ENCODE data around the gene PCNA.

The PCNA gene

GRCh38 chr20:5119435-5120184 is at the start of gene PCNA:
Gene PCNA (minus strand): TSS chr20:5119958. CDS start chr20:5119798, 160 bp downstream.
- DNase-seq (ENCODE audit: low spot score in 2 of 2) (peak; percentile 86 to 96), ATAC-seq (peak; percentile 96)
- peaks cover 62% of the 10 kb centered on the region for H3K36me3 Mint-ChIP-seq
- H3K9me3 Mint-ChIP-seq, result no peaks in the 10 kb centered on the region
- peaks cover 32% of the 10 kb centered on the region for H3K4me1 Mint-ChIP-seq
- peak within 1 kb of the TSS; percentile 93 for H3K27ac Mint-ChIP-seq
- peak within 1 kb of the TSS; percentile 88 for H3K4me3 Mint-ChIP-seq

DNA sequence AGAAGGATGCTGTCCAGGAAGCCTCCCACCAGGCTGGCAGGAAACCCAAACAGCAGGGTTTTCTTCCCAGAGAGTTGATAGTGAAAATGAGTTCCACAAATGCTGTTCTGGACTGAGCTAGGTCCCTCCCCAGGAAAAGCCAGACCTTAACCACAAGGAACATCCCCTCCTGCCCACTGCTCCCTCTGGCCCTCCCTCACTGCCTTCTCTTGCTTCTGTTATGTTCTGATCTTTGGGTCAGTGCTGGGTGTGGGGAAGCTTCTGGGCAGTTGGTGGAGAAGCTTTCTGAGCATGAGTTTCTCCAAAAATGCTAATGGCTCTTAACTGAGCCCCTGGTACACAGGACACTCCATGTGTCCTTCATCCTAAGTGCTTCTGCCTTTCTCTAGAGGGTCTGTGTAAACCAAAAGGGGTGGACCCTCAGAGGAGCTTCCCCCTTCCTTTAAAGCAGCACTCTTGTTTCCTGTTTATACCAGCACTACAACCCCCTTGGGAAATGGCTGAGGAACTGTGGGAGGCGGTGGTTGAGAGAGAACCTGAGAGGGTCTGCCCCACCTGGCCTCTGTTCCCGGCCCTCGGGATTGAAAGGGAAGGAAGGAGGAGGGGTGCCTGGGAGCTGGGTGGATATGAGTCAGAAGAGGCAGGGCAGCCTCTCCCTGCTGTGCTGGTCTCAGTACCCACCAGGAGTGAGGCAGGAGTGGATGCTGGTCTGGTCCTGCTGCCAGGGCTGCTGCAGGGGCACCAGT is 49.1 kb upstream of the PCNA start:
- ATAC-seq, result peak; percentile 41
- Mint-ChIP-seq H3K27ac (peak overlapping the region; percentile 92), H3K4me1 (peaks cover 84% of the 10 kb centered on the region), H3K36me3 (peaks cover 16% of the 10 kb centered on the region), H3K9me3 (no peaks in the 10 kb centered on the region), H3K4me3 (no peak overlapping the region)
- no peak for DNase-seq (ENCODE audit: low spot score in 2 of 2)

- H3K4me3 Mint-ChIP-seq, result no peak overlapping the region
- H3K36me3 Mint-ChIP-seq, result no peaks in the 10 kb centered on the region
- H3K4me1 Mint-ChIP-seq, result peaks cover 72% of the 10 kb centered on the region
- peak overlapping the region; percentile 11 for H3K27ac Mint-ChIP-seq
- H3K9me3 Mint-ChIP-seq, result no peaks in the 10 kb centered on the region
- DNase-seq (ENCODE audit: low spot score in 2 of 2) (no peak), ATAC-seq (no peak)
These were observed 45.2 kb upstream of the PCNA start for GRCh38 chr20:5164645-5165625.

GRCh38 chr20:5161536-5162164 is 41.9 kb upstream of the PCNA start:
- H3K36me3 Mint-ChIP-seq, result peaks cover 5% of the 10 kb centered on the region
- H3K4me3 Mint-ChIP-seq, result no peak overlapping the region
- no peak for ATAC-seq
- peaks cover 56% of the 10 kb centered on the region for H3K4me1 Mint-ChIP-seq
- no peak overlapping the region for H3K27ac Mint-ChIP-seq
- no peak for DNase-seq (ENCODE audit: low spot score in 2 of 2)
- H3K9me3 Mint-ChIP-seq, result no peaks in the 10 kb centered on the region

DNA sequence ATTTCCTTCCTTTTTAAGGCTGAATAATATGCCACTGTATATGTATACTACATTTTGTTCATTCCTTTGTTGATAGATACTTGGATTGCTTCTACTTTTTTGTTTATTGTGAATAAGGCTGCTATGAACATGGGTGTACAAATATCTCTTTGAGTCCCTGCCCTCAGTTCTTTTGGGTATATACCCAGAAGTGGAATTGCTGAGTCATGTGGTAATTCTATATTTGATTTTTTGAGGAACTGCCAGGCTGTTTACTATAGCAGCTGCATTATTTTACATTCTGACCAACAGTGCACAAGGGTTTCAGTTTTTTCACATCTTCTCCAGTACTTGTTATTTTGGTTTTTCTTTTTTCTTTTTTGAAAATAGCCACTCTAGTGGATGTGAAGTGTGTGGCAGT is 41.1 kb upstream of the PCNA start:
- Mint-ChIP-seq H3K9me3 (no peaks in the 10 kb centered on the region), H3K4me3 (no peak overlapping the region), H3K27ac (peak overlapping the region; percentile 11), H3K4me1 (peaks cover 56% of the 10 kb centered on the region), H3K36me3 (peaks cover 5% of the 10 kb centered on the region)
- DNase-seq (ENCODE audit: low spot score in 2 of 2), result no peak
- no peak for ATAC-seq

- no peak overlapping the region for H3K4me3 Mint-ChIP-seq
- peaks cover 5% of the 10 kb centered on the region for H3K36me3 Mint-ChIP-seq
- H3K27ac Mint-ChIP-seq, result no peak overlapping the region
- ATAC-seq (no peak), DNase-seq (ENCODE audit: low spot score in 2 of 2) (no peak)
- H3K4me1 Mint-ChIP-seq, result peaks cover 55% of the 10 kb centered on the region
- no peaks in the 10 kb centered on the region for H3K9me3 Mint-ChIP-seq
These were observed 40.2 kb upstream of the PCNA start for GRCh38 chr20:5159928-5160327.

DNA sequence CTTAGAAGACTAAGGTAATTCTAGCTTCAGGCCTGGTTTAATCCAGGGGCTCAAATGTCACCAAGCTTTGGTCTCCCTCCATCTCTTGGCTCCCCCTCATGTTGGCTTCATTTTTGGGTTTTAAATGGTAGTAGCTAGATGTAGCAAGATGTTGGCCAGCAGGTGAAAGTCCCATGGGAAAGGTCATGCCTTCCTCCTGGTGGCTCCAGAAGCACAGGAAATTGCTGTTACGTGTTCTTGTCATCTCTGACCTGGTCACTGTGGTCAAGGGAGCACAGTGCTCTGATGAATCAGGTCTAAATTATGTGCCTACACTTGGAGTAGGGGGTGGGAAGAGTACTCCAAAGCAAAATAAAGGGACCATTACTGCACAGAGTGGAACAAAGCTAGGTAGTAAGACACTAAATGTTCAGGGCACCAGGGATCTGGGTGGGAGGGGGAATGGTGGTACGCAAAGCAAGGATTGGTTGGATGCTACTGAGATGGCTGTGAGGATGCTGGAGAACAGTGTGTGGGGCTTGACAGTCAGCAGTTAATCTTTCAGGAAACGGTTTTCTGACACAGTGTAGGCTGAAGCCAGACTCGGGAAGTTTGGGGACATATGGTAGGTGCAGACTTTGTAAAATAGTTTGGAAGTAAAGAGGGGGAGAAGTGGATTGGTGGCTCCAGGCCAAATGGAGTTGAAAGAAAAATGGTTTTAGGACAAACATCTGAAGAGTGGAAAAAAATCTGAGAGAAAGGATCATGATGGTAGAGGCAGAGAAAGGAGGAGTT is 37.1 kb upstream of the PCNA start:
- peaks cover 61% of the 10 kb centered on the region for H3K4me1 Mint-ChIP-seq
- no peak overlapping the region for H3K4me3 Mint-ChIP-seq
- ATAC-seq, result no peak

GRCh38 chr20:5155404-5155803 is 35.6 kb upstream of the PCNA start:
- Mint-ChIP-seq H3K9me3 (no peaks in the 10 kb centered on the region), H3K4me1 (peaks cover 56% of the 10 kb centered on the region), H3K4me3 (no peak overlapping the region), H3K27ac (peak overlapping the region; percentile 67), H3K36me3 (peaks cover 5% of the 10 kb centered on the region)
- ATAC-seq (no peak), DNase-seq (ENCODE audit: low spot score in 2 of 2) (no peak)

More for the DNA sequence above, 37.1 kb upstream of the PCNA start:
- Mint-ChIP-seq H3K36me3 (peaks cover 5% of the 10 kb centered on the region), H3K27ac (peak overlapping the region; percentile 67), H3K9me3 (no peaks in the 10 kb centered on the region)
- DNase-seq (ENCODE audit: low spot score in 2 of 2), result no peak

GRCh38 chr20:5154543-5154925 is 34.8 kb upstream of the PCNA start:
- no peak for ATAC-seq
- Mint-ChIP-seq H3K36me3 (peaks cover 5% of the 10 kb centered on the region), H3K9me3 (no peaks in the 10 kb centered on the region), H3K27ac (no peak overlapping the region), H3K4me1 (peaks cover 58% of the 10 kb centered on the region), H3K4me3 (no peak overlapping the region)
- no peak for DNase-seq (ENCODE audit: low spot score in 2 of 2)

- H3K36me3 Mint-ChIP-seq, result peaks cover 5% of the 10 kb centered on the region
- peak overlapping the region; percentile 63 for H3K27ac Mint-ChIP-seq
- H3K4me3 Mint-ChIP-seq, result no peak overlapping the region
- DNase-seq (ENCODE audit: low spot score in 2 of 2), result no peak
- ATAC-seq, result peak; percentile 95
- H3K9me3 Mint-ChIP-seq, result no peaks in the 10 kb centered on the region
- H3K4me1 Mint-ChIP-seq, result peaks cover 61% of the 10 kb centered on the region
These were observed 34.1 kb upstream of the PCNA start for GRCh38 chr20:5153612-5154542.

DNA sequence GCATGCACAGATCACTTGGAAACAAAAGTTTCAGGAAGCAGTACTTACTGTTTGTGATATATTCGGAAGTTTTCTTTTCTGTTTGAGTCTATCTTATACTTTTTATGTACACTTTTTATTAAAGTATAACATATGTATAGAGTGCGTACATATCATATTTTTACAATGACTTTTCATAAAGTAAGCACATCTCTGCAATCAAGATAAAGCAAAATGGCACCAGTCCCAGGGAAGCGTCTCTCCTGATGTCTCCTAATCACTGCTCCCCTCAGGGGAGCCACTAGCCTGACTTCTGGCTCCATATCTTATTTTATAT is 33.4 kb upstream of the PCNA start:
- peaks cover 68% of the 10 kb centered on the region for H3K4me1 Mint-ChIP-seq
- DNase-seq (ENCODE audit: low spot score in 2 of 2) (no peak), ATAC-seq (no peak)
- H3K4me3 Mint-ChIP-seq, result no peak overlapping the region
- peak overlapping the region; percentile 63 for H3K27ac Mint-ChIP-seq
- H3K9me3 Mint-ChIP-seq, result no peaks in the 10 kb centered on the region
- peaks cover 5% of the 10 kb centered on the region for H3K36me3 Mint-ChIP-seq

DNA sequence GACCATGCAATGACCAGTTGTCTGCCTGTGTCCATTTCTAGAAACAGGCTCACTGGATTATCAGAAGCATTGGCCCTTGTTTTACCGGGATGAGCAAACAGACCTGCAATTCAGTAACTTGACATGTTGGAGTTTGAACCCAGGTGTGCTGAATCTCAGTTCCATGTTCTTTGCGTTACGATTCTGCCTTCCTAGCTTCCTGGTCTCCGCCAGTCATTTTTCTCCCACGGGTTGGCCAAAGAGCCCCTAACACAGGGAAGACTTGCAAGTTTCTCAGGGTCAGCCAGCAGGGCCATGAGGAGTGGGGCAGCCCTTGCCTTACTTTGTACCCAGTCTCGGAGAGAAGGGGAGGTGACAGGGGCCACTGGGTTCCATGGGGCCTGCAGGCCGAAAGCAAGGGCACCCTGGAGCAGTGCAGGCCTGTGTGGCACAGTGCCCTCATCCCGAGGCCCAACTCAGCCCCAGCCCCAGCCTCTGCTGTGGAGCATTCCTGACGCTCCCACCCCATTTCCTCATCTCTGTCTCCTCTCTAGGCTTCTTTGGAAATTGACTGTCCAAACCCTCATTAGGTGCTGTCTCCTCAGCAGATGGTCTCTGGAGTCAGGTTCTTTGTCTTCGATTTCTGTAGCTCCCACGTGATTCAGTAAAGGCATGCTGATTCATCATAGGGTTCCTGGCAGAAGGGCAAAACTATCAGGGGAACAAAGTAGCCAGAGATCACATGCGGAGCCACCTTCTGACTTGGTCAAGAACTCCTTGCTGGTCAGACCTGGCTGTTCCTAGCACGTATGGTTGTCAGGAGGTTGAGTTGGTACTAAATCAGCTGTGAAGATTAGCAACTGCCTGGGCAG is 30.7 kb upstream of the PCNA start:
- Mint-ChIP-seq H3K4me1 (peaks cover 72% of the 10 kb centered on the region), H3K9me3 (no peaks in the 10 kb centered on the region), H3K4me3 (no peak overlapping the region), H3K27ac (peak overlapping the region; percentile 73), H3K36me3 (peaks cover 3% of the 10 kb centered on the region)
- ATAC-seq (no peak), DNase-seq (ENCODE audit: low spot score in 2 of 2) (no peak)

DNA sequence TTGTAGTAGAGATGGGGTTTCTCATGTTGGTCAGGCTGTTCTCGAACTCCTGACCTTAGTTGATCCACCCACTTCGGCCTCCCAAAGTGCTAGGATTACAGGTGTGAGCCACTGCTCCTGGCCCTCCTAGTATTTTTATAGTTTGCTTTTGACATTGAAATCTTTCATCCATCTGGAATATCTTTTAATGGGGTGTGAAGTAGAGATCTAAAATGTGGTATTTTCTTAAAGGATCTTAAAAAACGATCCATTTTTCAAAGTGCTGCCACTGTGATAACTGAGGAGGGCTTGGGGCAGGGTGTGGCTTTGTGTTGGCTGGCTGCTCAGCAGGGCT is 30.1 kb upstream of the PCNA start:
- H3K27ac Mint-ChIP-seq, result no peak overlapping the region
- H3K4me3 Mint-ChIP-seq, result no peak overlapping the region
- no peak for DNase-seq (ENCODE audit: low spot score in 2 of 2)
- no peaks in the 10 kb centered on the region for H3K9me3 Mint-ChIP-seq
- peaks cover 75% of the 10 kb centered on the region for H3K4me1 Mint-ChIP-seq
- ATAC-seq, result no peak
- H3K36me3 Mint-ChIP-seq, result peaks cover 7% of the 10 kb centered on the region

All from stimulated activated effector memory CD8-positive, alpha-beta T cell treated with anti-CD3 and anti-CD28 coated beads, Interleukin-12 subunit alpha, Interleukin-12 subunit beta, amount 100 ng/mL, for 72 hours (primary cell).